NCI-H446 (cell line): ENCODE measurements around the gene BLOC1S6.

Experiments
- DNase-seq, 2 experiments: peaks; one replicate each; lab custom pipeline; 2025; lab: John Stamatoyannopoulos, UW

Gene BLOC1S6

GRCh38 chr15:45588219-45588875 is 1.2 kb downstream of the BLOC1S6 start:
- no peak for DNase-seq

GRCh38 chr15:45589256-45589655 is 2.1 kb downstream of the BLOC1S6 start:
- no peak for DNase-seq

- DNase-seq: no peak
These were observed 7.1 kb downstream of the BLOC1S6 start for GRCh38 chr15:45594319-45594718.

GRCh38 chr15:45594835-45595530 is 7.8 kb downstream of the BLOC1S6 start:
- no peak for DNase-seq

GRCh38 chr15:45603881-45604280 is 16.7 kb downstream of the BLOC1S6 start:
- DNase-seq: no peak

- no peak for DNase-seq
These were observed 17.1 kb downstream of the BLOC1S6 start for GRCh38 chr15:45604326-45604725.

- no peak for DNase-seq
These were observed 19.2 kb downstream of the BLOC1S6 start for GRCh38 chr15:45606413-45606812.

GRCh38 chr15:45606841-45607240 is 19.7 kb downstream of the BLOC1S6 start:
- DNase-seq: no peak

- no peak for DNase-seq
These were observed 24.1 kb downstream of the BLOC1S6 start for GRCh38 chr15:45611305-45611704.

GRCh38 chr15:45612790-45613415 is 25.7 kb downstream of the BLOC1S6 start:
- no peak for DNase-seq

GRCh38 chr15:45616901-45617323 is 29.7 kb downstream of the BLOC1S6 start:
- no peak for DNase-seq

- no peak for DNase-seq
These were observed 31.6 kb downstream of the BLOC1S6 start for GRCh38 chr15:45618813-45619212.

GRCh38 chr15:45628136-45628535 is 41.0 kb downstream of the BLOC1S6 start:
- DNase-seq: no peak

- no peak for DNase-seq
These were observed 43.9 kb downstream of the BLOC1S6 start for GRCh38 chr15:45630917-45631691.

- no peak for DNase-seq
These were observed 44.6 kb downstream of the BLOC1S6 start for GRCh38 chr15:45631776-45632175.

GRCh38 chr15:45634432-45635190 is 47.4 kb downstream of the BLOC1S6 start, which contains the start of gene SQOR:
TSS of gene SQOR (plus strand) at chr15:45635029. CDS start at chr15:45658924, 23,895 bp downstream.
- DNase-seq: no peak

GRCh38 chr15:45635191-45635638 is 48.0 kb downstream of the BLOC1S6 start:
- DNase-seq: no peak

- no peak for DNase-seq
These were observed 48.6 kb downstream of the BLOC1S6 start for GRCh38 chr15:45635763-45636292.

- DNase-seq: no peak
These were observed 50.0 kb downstream of the BLOC1S6 start for GRCh38 chr15:45637141-45637540.

GRCh38 chr15:45637552-45638033 is 50.4 kb downstream of the BLOC1S6 start:
- peak in 1 of 2 experiments; percentile 34 for DNase-seq

- DNase-seq: no peak
These were observed 53.4 kb downstream of the BLOC1S6 start for GRCh38 chr15:45640616-45641015.
